Loucy (cell line): ENCODE results near the gene MRPL36.

Source experiments
- H2AFZ ChIP-seq: fragments of 200-600 bp; sonication (generic); 2 replicates; pipeline ENCODE4 v1.6.0; 2016; ENCODE audit warnings: antibody characterized with exemption, mild to moderate bottlenecking, low read length, moderate library complexity
- H3F3A ChIP-seq: fragments of 200-600 bp; 2 replicates; pipeline ENCODE4 v1.6.0; 2016; ENCODE audit warnings: antibody characterized with exemption, low read depth, mild to moderate bottlenecking
- H3K27me3 ChIP-seq: fragments of 200-600 bp; sonication (generic); 2 replicates; pipeline ENCODE4 v1.6.1; 2014; ENCODE audit warnings: low read length, mild to moderate bottlenecking; ENCODE audit not compliant: insufficient read depth, poor library complexity, severe bottlenecking
- H3K36me3 ChIP-seq: fragments of 200-600 bp; sonication (generic); 2 replicates; pipeline ENCODE4 v1.6.1; 2016; ENCODE audit warnings: low read length; ENCODE audit not compliant: insufficient read depth
- H3K4me1 ChIP-seq: fragments of 200-600 bp; sonication (generic); 2 replicates; pipeline ENCODE4 v1.5.1; 2014; ENCODE audit warnings: low read length, mild to moderate bottlenecking; ENCODE audit not compliant: insufficient read depth, poor library complexity, severe bottlenecking
- H3K4me2 ChIP-seq: fragments of 200-600 bp; sonication (generic); 2 replicates; pipeline ENCODE4 v1.6.0; 2014; ENCODE audit warnings: antibody characterized with exemption, low read length, low read depth, mild to moderate bottlenecking; ENCODE audit not compliant: poor library complexity, severe bottlenecking
- H3K4me3 ChIP-seq: fragments of 200-600 bp; sonication (generic); 2 replicates; pipeline ENCODE4 v1.5.1; 2014; ENCODE audit warnings: low read length, mild to moderate bottlenecking, mixed read lengths; ENCODE audit not compliant: poor library complexity, severe bottlenecking
- H3K79me2 ChIP-seq: fragments of 200-600 bp; sonication (generic); 2 replicates; pipeline ENCODE4 v1.6.1; 2014; ENCODE audit warnings: low read length; ENCODE audit not compliant: insufficient read depth
- H3K9ac ChIP-seq: fragments of 200-600 bp; sonication (generic); 2 replicates; pipeline ENCODE4 v1.6.0; 2014; ENCODE audit warnings: mild to moderate bottlenecking, low read depth, low read length, moderate library complexity; ENCODE audit not compliant: poor library complexity, severe bottlenecking
- H3K9me2 ChIP-seq: fragments of 200-600 bp; sonication (generic); replicated peaks from 2 replicates; pipeline ENCODE4 v1.6.1; 2016; ENCODE audit warnings: low read depth, low read length, mixed read lengths
- H3K9me3 ChIP-seq: fragments of 200-600 bp; sonication (generic); 2 replicates; pipeline ENCODE4 v1.6.1; 2014; ENCODE audit warnings: mild to moderate bottlenecking, antibody characterized with exemption, low read length, low read depth; ENCODE audit not compliant: insufficient read depth
- H4K20me1 ChIP-seq: fragments of 200-600 bp; sonication (generic); 2 replicates; pipeline ENCODE4 v1.6.0; 2014; ENCODE audit warnings: antibody characterized with exemption, low read length, mild to moderate bottlenecking; ENCODE audit not compliant: insufficient read depth, poor library complexity, severe bottlenecking
- CTCF ChIP-seq: fragments of 200-600 bp; sonication (generic); conservative IDR thresholded peaks from 2 replicates; pipeline ENCODE4 v1.5.1; 2014; ENCODE audit warnings: mild to moderate bottlenecking, antibody characterized with exemption, low read length
- EZH2phosphoT487 ChIP-seq: fragments of 200-600 bp; IDR thresholded peaks from 2 replicates; pipeline ENCODE4 v1.6.1; 2018; ENCODE audit warnings: antibody characterized with exemption, mild to moderate bottlenecking, moderate library complexity, borderline replicate concordance

MRPL36 gene

GRCh38 chr5:1770443-1770802 lies 29.2 kb downstream of the MRPL36 start:
- Histone ChIP-seq H3K36me3 (no peaks in the 10 kb centered on the region), H2AFZ (no peak overlapping the region), H3F3A (no peaks in the 10 kb centered on the region), H3K9me2 (no peaks in the 10 kb centered on the region), H3K27me3 (no peaks in the 10 kb centered on the region), H3K4me3 (no peak overlapping the region), H3K4me1 (no peaks in the 10 kb centered on the region), H3K79me2 (no peaks in the 10 kb centered on the region), H3K9me3 (no peaks in the 10 kb centered on the region), H4K20me1 (no peaks in the 10 kb centered on the region), H3K9ac (no peak overlapping the region), H3K4me2 (no peak overlapping the region)
- no peak for TF ChIP-seq EZH2phosphoT487
- TF ChIP-seq CTCF: no peak

GRCh38 chr5:1769752-1770442 lies 29.7 kb downstream of the MRPL36 start:
- no peaks in the 10 kb centered on the region for H3K9me2 ChIP-seq
- H4K20me1 ChIP-seq: no peaks in the 10 kb centered on the region
- H3K4me2 ChIP-seq: no peak overlapping the region
- no peak overlapping the region for H2AFZ ChIP-seq
- no peaks in the 10 kb centered on the region for H3F3A ChIP-seq
- no peaks in the 10 kb centered on the region for H3K27me3 ChIP-seq
- H3K9ac ChIP-seq: no peak overlapping the region
- H3K4me3 ChIP-seq: no peak overlapping the region
- no peaks in the 10 kb centered on the region for H3K4me1 ChIP-seq
- H3K9me3 ChIP-seq: no peaks in the 10 kb centered on the region
- TF ChIP-seq CTCF (no peak), EZH2phosphoT487 (no peak)
- H3K36me3 ChIP-seq: no peaks in the 10 kb centered on the region
- no peaks in the 10 kb centered on the region for H3K79me2 ChIP-seq

DNA sequence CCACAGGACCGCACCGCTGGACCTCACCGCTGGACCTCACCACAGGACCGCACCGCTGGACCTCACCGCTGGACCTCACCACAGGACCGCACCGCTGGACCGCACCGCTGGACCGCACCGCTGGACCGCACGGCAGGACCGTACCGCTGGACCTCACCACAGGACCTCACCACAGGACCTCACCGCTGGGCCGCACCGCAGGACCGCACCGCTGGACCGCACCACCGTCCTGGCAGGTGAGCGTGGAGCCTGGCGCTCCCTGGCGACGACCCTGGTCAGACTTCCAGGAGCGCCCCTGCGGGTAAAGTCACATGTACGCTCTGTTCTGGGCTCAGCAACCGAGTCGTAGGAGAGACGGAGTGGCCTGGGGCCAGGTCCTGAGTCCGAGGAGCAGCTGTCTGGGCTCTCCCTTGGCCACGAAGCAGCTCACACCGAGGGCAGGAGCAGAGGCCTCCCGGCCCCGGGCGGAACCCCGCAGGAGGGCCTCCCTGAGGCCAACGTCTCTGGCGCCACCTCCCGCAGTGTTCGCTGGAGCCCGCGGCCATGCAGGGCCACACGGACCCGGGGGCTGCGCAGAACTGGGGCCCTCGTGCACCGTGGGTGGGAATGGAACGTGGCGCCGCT lies 30.5 kb downstream of the MRPL36 start:
- no peaks in the 10 kb centered on the region for H3K4me1 ChIP-seq
- no peaks in the 10 kb centered on the region for H3K79me2 ChIP-seq
- H2AFZ ChIP-seq: no peak overlapping the region
- no peaks in the 10 kb centered on the region for H3K27me3 ChIP-seq
- no peaks in the 10 kb centered on the region for H3K9me3 ChIP-seq
- H4K20me1 ChIP-seq: no peaks in the 10 kb centered on the region
- H3K9ac ChIP-seq: no peak overlapping the region
- H3K4me3 ChIP-seq: no peak overlapping the region
- H3K36me3 ChIP-seq: no peaks in the 10 kb centered on the region
- H3F3A ChIP-seq: no peaks in the 10 kb centered on the region
- no peaks in the 10 kb centered on the region for H3K9me2 ChIP-seq
- no peak for TF ChIP-seq CTCF
- TF ChIP-seq EZH2phosphoT487: no peak
- H3K4me2 ChIP-seq: no peak overlapping the region
